NCI-H1105 (cell line): Measurements from ENCODE around the gene KRT78.
A peak's percentile ranks its signal among the peaks of the same experiment; 100 is the strongest.
"Not testable (repeated sequence)": the region's sequence is repeated elsewhere in the genome, so short reads cannot be mapped to it uniquely, and the experiment has no call there.

ENCODE experiments used
- DNase-seq: peaks from one replicate; lab custom pipeline; 2025; lab: John Stamatoyannopoulos, UW

The KRT78 gene

GRCh38 chr12:52848661-52849255 lies at the start of gene KRT78:
KRT78 (minus strand) TSS chr12:52848994; CDS start chr12:52848930, 64 bp downstream.
- DNase-seq, result no peak

- no peak for DNase-seq
Observed at GRCh38 chr12:52896190-52897100, 47.7 kb upstream of the KRT78 start.

- no peak for DNase-seq
Observed at GRCh38 chr12:52895726-52896189, 47.0 kb upstream of the KRT78 start.

- no peak for DNase-seq
Observed at GRCh38 chr12:52892974-52893373, 44.2 kb upstream of the KRT78 start.

GRCh38 chr12:52892207-52892852 lies 43.5 kb upstream of the KRT78 start:
- no peak for DNase-seq

- DNase-seq, result no peak
Observed at GRCh38 chr12:52891044-52891443, 42.2 kb upstream of the KRT78 start.

GRCh38 chr12:52890417-52890816 lies 41.6 kb upstream of the KRT78 start:
- DNase-seq, result no peak

GRCh38 chr12:52884526-52885293 lies 35.9 kb upstream of the KRT78 start:
- no peak for DNase-seq

GRCh38 chr12:52880499-52880898 lies 31.7 kb upstream of the KRT78 start:
- not testable (repeated sequence) for DNase-seq

GRCh38 chr12:52879394-52880351 lies 30.9 kb upstream of the KRT78 start:
- DNase-seq, result peak; percentile 38

GRCh38 chr12:52878507-52879393 lies 30.0 kb upstream of the KRT78 start:
- DNase-seq, result no peak

- no peak for DNase-seq
Observed at GRCh38 chr12:52877242-52877641, 28.4 kb upstream of the KRT78 start.

GRCh38 chr12:52876372-52876771 lies 27.6 kb upstream of the KRT78 start:
- DNase-seq, result no peak

GRCh38 chr12:52874573-52875435 lies 26.0 kb upstream of the KRT78 start:
- DNase-seq, result no peak

- DNase-seq, result no peak
Observed at GRCh38 chr12:52873832-52874572, 25.2 kb upstream of the KRT78 start.

- no peak for DNase-seq
Observed at GRCh38 chr12:52873513-52873831, 24.7 kb upstream of the KRT78 start.

GRCh38 chr12:52872644-52873389 lies 24.0 kb upstream of the KRT78 start:
- no peak for DNase-seq
